HepG2 (cell line): ENCODE results near the gene VAMP5.

Experiments
- AKAP8 ChIP-seq: sonication (generic); formaldehyde crosslinking; IDR thresholded peaks from 2 replicates; pipeline ENCODE4 v1.5.1; 2020; ENCODE audit warnings: mild to moderate bottlenecking, missing genetic modification reagents
- BRD4 ChIP-seq: sonication (generic); formaldehyde crosslinking; IDR thresholded peaks from 2 replicates; pipeline ENCODE4 v1.4.0; 2020; ENCODE audit warnings: missing genetic modification reagents
- CTCF ChIP-seq: sonication (generic); formaldehyde crosslinking; IDR thresholded peaks from 2 replicates; pipeline ENCODE4 v1.5.0; 2020; ENCODE audit warnings: mild to moderate bottlenecking, missing genetic modification reagents, moderate library complexity
- JUNB ChIP-seq: sonication (generic); formaldehyde crosslinking; IDR thresholded peaks from 2 replicates; pipeline ENCODE4 v1.8.0; 2022; ENCODE audit warnings: missing genetic modification reagents, mild to moderate bottlenecking, borderline replicate concordance
- MEIS1 ChIP-seq: sonication (generic); formaldehyde crosslinking; IDR thresholded peaks from 2 replicates; pipeline ENCODE4 v1.9.0; 2021; ENCODE audit warnings: mild to moderate bottlenecking, missing genetic modification reagents, moderate library complexity, borderline replicate concordance
- POLR2AphosphoS5 ChIP-seq: IDR thresholded peaks from 2 replicates; pipeline ENCODE4 v1.6.1; 2012; ENCODE audit warnings: low read depth, low read length
- RFX1 ChIP-seq: fragments of 450-650 bp; IDR thresholded peaks from 2 replicates; pipeline ENCODE4 v1.6.1; 2017
- TBX2 ChIP-seq: sonication (generic); formaldehyde crosslinking; IDR thresholded peaks from 2 replicates; pipeline ENCODE4 v1.5.0; 2020; ENCODE audit warnings: missing genetic modification reagents, mild to moderate bottlenecking, borderline replicate concordance
- ZNF335 ChIP-seq: sonication (generic); formaldehyde crosslinking; IDR thresholded peaks from 2 replicates; pipeline ENCODE4 v1.4.0; 2020; ENCODE audit warnings: missing genetic modification reagents
- ZSCAN20 ChIP-seq: sonication (generic); formaldehyde crosslinking; IDR thresholded peaks from 2 replicates; pipeline ENCODE4 v1.4.0; 2020; ENCODE audit warnings: missing genetic modification reagents, mild to moderate bottlenecking, borderline replicate concordance

- TF ChIP-seq ZNF335, result no peak
- no peak for TF ChIP-seq AKAP8 (CRISPR knock-in tag)
- TF ChIP-seq CTCF, result no peak
- TF ChIP-seq BRD4 (CRISPR knock-in tag), result no peak
- no peak for TF ChIP-seq RFX1
- TF ChIP-seq TBX2, result no peak
- no peak for TF ChIP-seq ZSCAN20 (CRISPR knock-in tag)
- no peak for TF ChIP-seq JUNB (CRISPR knock-in tag)
- no peak for TF ChIP-seq MEIS1 (CRISPR knock-in tag)
- TF ChIP-seq POLR2AphosphoS5, result no peak
Observed at GRCh38 chr2:85628658-85629057, 44.4 kb downstream of the VAMP5 start.
